HepG2 (cell line): ENCODE measurements around the gene LIG4. TPM values are rescaled to one million over a fixed set of nuclear protein-coding genes. Genes with fewer than 3 reads are reported as not detected.

Experiments used
- ARID4A ChIP-seq: sonication (generic); formaldehyde crosslinking; IDR thresholded peaks from 2 replicates; pipeline ENCODE4 v1.5.0; 2020; ENCODE audit warnings: mild to moderate bottlenecking, missing genetic modification reagents, borderline replicate concordance
- ASH2L ChIP-seq: fragments of 300-600, 200-600 bp; sonication (generic); IDR thresholded peaks from 2 replicates; pipeline ENCODE4 v1.7.0; 2017; ENCODE audit warnings: low read depth, mild to moderate bottlenecking, moderate library complexity, mixed read lengths, low read length; ENCODE audit not compliant: insufficient read length
- ATRX ChIP-seq: sonication (generic); formaldehyde crosslinking; IDR thresholded peaks from 2 replicates; pipeline ENCODE4 v1.4.0; 2020; ENCODE audit warnings: missing genetic modification reagents, borderline replicate concordance
- CAMTA2 ChIP-seq: sonication (generic); formaldehyde crosslinking; IDR thresholded peaks from 2 replicates; pipeline ENCODE4 v1.4.0; 2020; ENCODE audit warnings: mild to moderate bottlenecking, missing genetic modification reagents, borderline replicate concordance
- ETV5 ChIP-seq: IDR thresholded peaks from 2 replicates; pipeline ENCODE4 v1.6.1; 2018; ENCODE audit warnings: missing biosample characterization, missing genetic modification reagents, inconsistent platforms, borderline replicate concordance
- GABPA ChIP-seq, 2 experiments: IDR thresholded peaks; 2 replicates each; pipeline ENCODE4 v1.6.1; 2011 to 2016; ENCODE audit warnings: low read depth in 2 of 2, low read length in 1 of 2, missing biosample characterization in 1 of 2, missing genetic modification characterization in 1 of 2
- GABPB1 ChIP-seq: IDR thresholded peaks from 2 replicates; pipeline ENCODE4 v1.6.1; 2016; ENCODE audit warnings: mild to moderate bottlenecking, missing genetic modification reagents, moderate library complexity, missing compliant biosample characterization
- HCFC1 ChIP-seq: fragments of 150-350 bp; IDR thresholded peaks from 2 replicates; pipeline ENCODE4 v1.6.1; 2014; ENCODE audit warnings: low read depth, low read length
- HOXA5 ChIP-seq: sonication (generic); formaldehyde crosslinking; IDR thresholded peaks from 2 replicates; pipeline ENCODE4 v1.4.0; 2020; ENCODE audit warnings: missing genetic modification reagents
- KAT8 ChIP-seq: IDR thresholded peaks from 2 replicates; pipeline ENCODE4 v1.6.1; 2016; ENCODE audit warnings: missing genetic modification reagents, missing compliant biosample characterization
- KLF6 ChIP-seq: IDR thresholded peaks from 2 replicates; pipeline ENCODE4 v1.8.0; 2016; ENCODE audit warnings: missing biosample characterization, missing genetic modification reagents
- MAX ChIP-seq: IDR thresholded peaks from 2 replicates; pipeline ENCODE4 v1.6.1; 2012; ENCODE audit warnings: inconsistent platforms
- PCBP1 ChIP-seq: fragments of 200-400 bp; formaldehyde crosslinking; IDR thresholded peaks from 2 replicates; pipeline ENCODE4 v1.6.1; 2017; ENCODE audit warnings: mild to moderate bottlenecking, low read depth, low read length, borderline replicate concordance
- PITX1 ChIP-seq: sonication (generic); formaldehyde crosslinking; IDR thresholded peaks from 2 replicates; pipeline ENCODE4 v1.5.1; 2020; ENCODE audit warnings: mild to moderate bottlenecking, missing genetic modification reagents
- POLR2G ChIP-seq: fragments of 200-400 bp; formaldehyde crosslinking; IDR thresholded peaks from 2 replicates; pipeline ENCODE4 v1.6.1; 2018; ENCODE audit warnings: mild to moderate bottlenecking, low read depth, low read length, moderate library complexity
- SALL2 ChIP-seq: sonication (generic); formaldehyde crosslinking; IDR thresholded peaks from 2 replicates; pipeline ENCODE4 v1.8.1; 2023; ENCODE audit warnings: mild to moderate bottlenecking, missing genetic modification reagents, inconsistent platforms
- SMARCC2 ChIP-seq: fragments of 450-650 bp; IDR thresholded peaks from 2 replicates; pipeline ENCODE4 v1.6.1; 2017; ENCODE audit warnings: antibody characterized with exemption, mild to moderate bottlenecking
- TAF1 ChIP-seq: sonication (generic); formaldehyde crosslinking; IDR thresholded peaks from 2 replicates; pipeline ENCODE4 v1.4.0; 2020; ENCODE audit warnings: missing genetic modification reagents
- UBTF ChIP-seq: sonication (generic); formaldehyde crosslinking; IDR thresholded peaks from 2 replicates; pipeline ENCODE4 v1.4.0; 2020; ENCODE audit warnings: mild to moderate bottlenecking, missing genetic modification reagents
- ZFX ChIP-seq: sonication (generic); formaldehyde crosslinking; IDR thresholded peaks from 2 replicates; pipeline ENCODE4 v1.4.0; 2020; ENCODE audit warnings: mild to moderate bottlenecking, low read depth, missing genetic modification reagents, moderate library complexity
- ZNF329 ChIP-seq: sonication (generic); formaldehyde crosslinking; IDR thresholded peaks from 2 replicates; pipeline ENCODE4 v1.9.0; 2021; ENCODE audit warnings: low read depth, mild to moderate bottlenecking, missing genetic modification reagents
- ZNF335 ChIP-seq: sonication (generic); formaldehyde crosslinking; IDR thresholded peaks from 2 replicates; pipeline ENCODE4 v1.4.0; 2020; ENCODE audit warnings: missing genetic modification reagents
- ZNF605 ChIP-seq: sonication (generic); formaldehyde crosslinking; IDR thresholded peaks from 2 replicates; pipeline ENCODE4 v1.8.0; 2022; ENCODE audit warnings: mild to moderate bottlenecking, missing genetic modification reagents
- ZNF740 ChIP-seq: sonication (generic); formaldehyde crosslinking; IDR thresholded peaks from 2 replicates; pipeline ENCODE4 v1.4.0; 2020; ENCODE audit warnings: missing genetic modification reagents
- ZSCAN31 ChIP-seq: sonication (generic); formaldehyde crosslinking; IDR thresholded peaks from 2 replicates; pipeline ENCODE4 v1.5.0; 2020; ENCODE audit warnings: low read depth, mild to moderate bottlenecking, missing genetic modification reagents
- polyA plus RNA-seq, 8 experiments: library from polyadenylated mRNA; depleted of rRNA in 3 of 8; stranded (reverse) in 7 of 8; unstranded in 1 of 8; fragments of >200 nt; fragmentation: Illumina TruSeq in 4 of 8; extraction: Trizol in 4 of 8; gene quantifications; 2 replicates each; pipeline versions ENCODE4 v1.2.1 to v1.2.3, GENCODE V29; 2011 to 2016; ENCODE audit warnings: low read depth in 4 of 8, missing spikeins in 1 of 8, mixed read lengths in 1 of 8; ENCODE audit not compliant: insufficient read depth in 1 of 8
- total RNA-seq, 5 experiments: library from RNA; depleted of rRNA; stranded (reverse); fragments of >200 nt; fragmentation: Illumina TruSeq; extraction: Trizol; gene quantifications; 2 replicates each; pipeline ENCODE4 v1.2.3, GENCODE V29; 2016; ENCODE audit warnings: low read depth in 1 of 5

LIG4 gene
- total and polyA plus RNA-seq, 2 of the 13 experiments (the other 11 are each of a cell fraction or from before 2014, with no cell fraction given), result 4.0 to 4.5 TPM

GRCh38 chr13:108215436-108215835 lies at the start of gene LIG4 (continued):
- TF ChIP-seq ARID4A (CRISPR knock-in tag) (peak; percentile 65; the same call in 1 of the 2 replicates), ZNF605 (CRISPR knock-in tag) (peak; percentile 35; the same call in 1 of the 2 replicates), POLR2G (peak; percentile 37; the same call in 1 of the 2 replicates), TAF1 (0 out of 2 replicates have a peak, but pooled peaks have one; percentile 32), ATRX (CRISPR knock-in tag) (no peak), GABPB1 (CRISPR knock-in tag) (peak; percentile 91), ZNF329 (CRISPR knock-in tag) (no peak), UBTF (CRISPR knock-in tag) (0 out of 2 replicates have a peak, but pooled peaks have one; percentile 32), ZFX (CRISPR knock-in tag) (peak; percentile 67), HOXA5 (no peak), ASH2L (peak; percentile 56), ZNF740 (peak; percentile 96), ETV5 (peak; percentile 69), HCFC1 (0 out of 2 replicates have a peak, but pooled peaks have one; percentile 19), MAX (peak; percentile 82), CAMTA2 (CRISPR knock-in tag) (no peak), SALL2 (CRISPR knock-in tag) (no peak), PITX1 (CRISPR knock-in tag) (no peak), SMARCC2 (no peak), KAT8 (CRISPR knock-in tag) (peak; percentile 59), GABPA (IDR thresholded peaks at IDR 0.05; ENCODE audit: low read depth, low read length) (peak; percentile 80), GABPA (CRISPR knock-in tag; IDR thresholded peaks at IDR 0.05; ENCODE audit: low read depth) (peak; percentile 86), ZSCAN31 (CRISPR knock-in tag) (no peak), ZNF335 (peak; percentile 46; the same call in 1 of the 2 replicates), PCBP1 (0 out of 2 replicates have a peak, but pooled peaks have one; percentile 2), KLF6 (CRISPR knock-in tag) (0 out of 2 replicates have a peak, but pooled peaks have one; percentile 37)
